ENCODE results near the gene FHAD1. TPM values are rescaled to one million over a fixed set of nuclear protein-coding genes. Genes with fewer than 3 reads are reported as not detected.

Gene FHAD1
- total RNA-seq, 1 experiment from 2014 or later = 1.9 TPM

DNA sequence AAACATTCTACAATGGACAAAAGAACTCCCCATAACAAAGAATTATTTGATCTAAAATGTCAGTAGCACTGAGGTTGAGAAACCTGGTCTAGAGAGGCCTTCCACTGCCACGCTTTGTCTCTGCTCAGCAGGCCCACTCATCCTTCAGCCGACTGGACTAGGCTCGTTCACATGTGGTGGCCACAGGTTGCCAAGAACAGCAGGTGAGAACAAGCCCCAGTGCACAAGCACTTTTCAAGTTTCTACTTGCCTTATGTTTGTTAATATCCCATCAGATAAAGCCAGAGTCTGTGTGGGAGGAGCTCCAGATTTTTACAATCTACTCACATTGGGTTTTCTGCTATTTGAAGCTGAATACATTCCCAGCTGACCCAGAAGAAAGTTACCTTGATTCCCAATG, 153.6 kb downstream of the FHAD1 start:
- Histone ChIP-seq H2BK120ac (ENCODE audit: low read depth, low read length, poor library complexity, severe bottlenecking) (no peak overlapping the region), H2BK5ac (ENCODE audit: insufficient read length, low read length) (no peak overlapping the region), H3K9me3 (ENCODE audit: control insufficient read depth, low read depth, low read length) (no peaks in the 10 kb centered on the region), H3K23me2 (ENCODE audit: insufficient read length, low read depth, low read length, poor library complexity, severe bottlenecking) (no peaks in the 10 kb centered on the region), H4K91ac (ENCODE audit: insufficient read length, low read depth, low read length) (no peak overlapping the region), H3K9ac (ENCODE audit: extremely low read depth, insufficient read length, low read length) (no peak overlapping the region), H3K4me2 (ENCODE audit: insufficient read depth, insufficient read length, low read length) (no peak overlapping the region), H3T11ph (ENCODE audit: low read length) (no peak overlapping the region), H3K18ac (ENCODE audit: insufficient read length, low read depth, low read length) (no peak overlapping the region), H4K5ac (ENCODE audit: insufficient read length, low read depth, low read length) (no peak overlapping the region), H2BK20ac (ENCODE audit: low read depth, low read length, poor library complexity, severe bottlenecking) (no peak overlapping the region), H3K27me3 (ENCODE audit: insufficient read depth, low read length) (no peaks in the 10 kb centered on the region), H2AK5ac (ENCODE audit: insufficient read length, low read length) (no peak overlapping the region), H2BK15ac (ENCODE audit: low read depth, low read length) (no peak overlapping the region), H2BK12ac (ENCODE audit: insufficient read length, low read depth, low read length) (no peak overlapping the region), H3K79me2 (ENCODE audit: insufficient read depth, low read length) (no peaks in the 10 kb centered on the region), H3K27ac (ENCODE audit: insufficient read length, low read depth, low read length) (no peak overlapping the region), H3K4ac (ENCODE audit: low read depth, low read length) (no peak overlapping the region), H3K4me1 (ENCODE audit: insufficient read depth, low read length) (no peaks in the 10 kb centered on the region), H3K56ac (ENCODE audit: insufficient read length, low read depth, low read length) (no peak overlapping the region), H4K8ac (replicated peaks; ENCODE audit: insufficient read length, low read depth, low read length) (no peak overlapping the region), H4K20me1 (ENCODE audit: control insufficient read depth, insufficient read depth, insufficient read length) (no peaks in the 10 kb centered on the region), H3K79me1 (ENCODE audit: insufficient read depth, low read depth, low read length, poor library complexity, severe bottlenecking) (no peaks in the 10 kb centered on the region), H3K23ac (ENCODE audit: insufficient read length, low read depth, low read length) (no peak overlapping the region), H2AFZ (ENCODE audit: low read length) (no peak overlapping the region), H3K14ac (ENCODE audit: insufficient read depth, low read length) (no peak overlapping the region)
- H3K36me3 Mint-ChIP-seq (ENCODE audit: insufficient read depth in 1 of 3, low read depth in 3 of 3) = peaks cover 11 to 18% (median 13%) of the 10 kb centered on the region in 3 experiments
- H3K4me3 Mint-ChIP-seq = no peak overlapping the region
- peaks cover 10 to 12% of the 10 kb centered on the region in 2 experiments for H3K4me1 Mint-ChIP-seq
- H3K27me3 Mint-ChIP-seq (ENCODE audit: low read depth) = peaks cover 12% of the 10 kb centered on the region
- H3K9me3 Mint-ChIP-seq = peaks cover 15 to 22% of the 10 kb centered on the region in 2 experiments
- WGBS (ENCODE audit: extremely low coverage, insufficient read length, low lambda C conversion rate) = no CpG with 5 or more reads among the region's 3 CpGs
- H3K27ac Mint-ChIP-seq = no peak overlapping the region
- TF ChIP-seq, protein P1, sequence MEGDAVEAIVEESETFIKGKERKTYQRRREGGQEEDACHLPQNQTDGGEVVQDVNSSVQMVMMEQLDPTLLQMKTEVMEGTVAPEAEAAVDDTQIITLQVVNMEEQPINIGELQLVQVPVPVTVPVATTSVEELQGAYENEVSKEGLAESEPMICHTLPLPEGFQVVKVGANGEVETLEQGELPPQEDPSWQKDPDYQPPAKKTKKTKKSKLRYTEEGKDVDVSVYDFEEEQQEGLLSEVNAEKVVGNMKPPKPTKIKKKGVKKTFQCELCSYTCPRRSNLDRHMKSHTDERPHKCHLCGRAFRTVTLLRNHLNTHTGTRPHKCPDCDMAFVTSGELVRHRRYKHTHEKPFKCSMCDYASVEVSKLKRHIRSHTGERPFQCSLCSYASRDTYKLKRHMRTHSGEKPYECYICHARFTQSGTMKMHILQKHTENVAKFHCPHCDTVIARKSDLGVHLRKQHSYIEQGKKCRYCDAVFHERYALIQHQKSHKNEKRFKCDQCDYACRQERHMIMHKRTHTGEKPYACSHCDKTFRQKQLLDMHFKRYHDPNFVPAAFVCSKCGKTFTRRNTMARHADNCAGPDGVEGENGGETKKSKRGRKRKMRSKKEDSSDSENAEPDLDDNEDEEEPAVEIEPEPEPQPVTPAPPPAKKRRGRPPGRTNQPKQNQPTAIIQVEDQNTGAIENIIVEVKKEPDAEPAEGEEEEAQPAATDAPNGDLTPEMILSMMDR (conservative IDR thresholded peaks at IDR 0.05) = no peak
- no peak for DNase-seq
